GM15510 (cell line): ENCODE data around the gene UNC45A.

Experiments used
- POLR2A ChIP-seq: IDR thresholded peaks from 3 replicates; pipeline ENCODE4 v1.6.1; 2011; ENCODE audit warnings: borderline replicate concordance; ENCODE audit not compliant: insufficient read length; ENCODE audit errors: extremely low read depth

Gene UNC45A

GRCh38 chr15:90934949-90935751 is at the start of gene UNC45A:
UNC45A (plus strand) TSS chr15:90935285; CDS start chr15:90935325, 40 bp downstream.
- peak; percentile 67 for TF ChIP-seq POLR2A

DNA sequence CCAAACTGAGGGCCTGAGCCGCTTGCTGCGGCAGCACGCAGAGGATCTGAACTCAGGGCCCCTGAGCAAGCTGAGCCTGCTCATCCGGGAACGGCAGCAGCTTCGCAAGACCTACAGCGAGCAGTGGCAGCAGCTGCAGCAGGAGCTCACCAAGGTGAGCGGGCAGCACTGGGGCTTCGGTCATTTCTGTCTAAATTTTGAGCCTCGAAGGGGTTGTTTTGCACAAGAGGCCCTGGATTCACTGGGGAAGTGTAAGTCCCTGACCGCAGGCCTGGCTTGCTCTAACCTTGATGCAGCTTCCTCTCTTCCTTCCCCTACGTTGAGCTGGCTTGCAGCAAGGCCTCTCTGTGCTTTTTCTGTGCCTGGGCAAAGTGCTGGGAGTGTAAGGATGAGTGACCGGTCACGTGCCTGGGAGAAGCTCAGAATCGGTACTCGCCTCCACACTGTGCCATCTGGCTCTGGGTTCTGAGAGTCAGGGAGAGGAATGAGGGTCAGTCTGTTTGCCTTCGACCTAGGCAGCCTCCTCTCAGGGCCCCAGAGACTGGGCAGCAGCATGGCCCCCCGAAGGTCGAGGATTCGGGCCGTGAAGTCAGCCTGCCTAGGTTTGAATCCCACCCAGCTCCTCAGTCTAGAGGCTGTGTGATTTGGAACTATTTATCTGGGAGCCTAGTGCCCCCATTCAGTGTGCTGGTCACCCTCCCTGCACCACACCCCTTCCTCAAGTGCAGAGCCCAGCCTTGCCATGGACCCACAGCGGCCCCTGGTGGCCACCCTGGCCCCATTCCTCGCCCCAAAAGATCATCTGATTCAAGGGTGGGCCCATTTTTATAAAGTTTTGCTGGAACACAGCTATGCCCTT is 49.4 kb upstream of the UNC45A start:
- no peak for TF ChIP-seq POLR2A

- no peak for TF ChIP-seq POLR2A
Measured at GRCh38 chr15:90886291-90886614, 48.8 kb upstream of the UNC45A start.

- no peak for TF ChIP-seq POLR2A
Measured at GRCh38 chr15:90887037-90887481, 48.0 kb upstream of the UNC45A start.

GRCh38 chr15:90889313-90889730 is 45.8 kb upstream of the UNC45A start:
- TF ChIP-seq POLR2A, result no peak

DNA sequence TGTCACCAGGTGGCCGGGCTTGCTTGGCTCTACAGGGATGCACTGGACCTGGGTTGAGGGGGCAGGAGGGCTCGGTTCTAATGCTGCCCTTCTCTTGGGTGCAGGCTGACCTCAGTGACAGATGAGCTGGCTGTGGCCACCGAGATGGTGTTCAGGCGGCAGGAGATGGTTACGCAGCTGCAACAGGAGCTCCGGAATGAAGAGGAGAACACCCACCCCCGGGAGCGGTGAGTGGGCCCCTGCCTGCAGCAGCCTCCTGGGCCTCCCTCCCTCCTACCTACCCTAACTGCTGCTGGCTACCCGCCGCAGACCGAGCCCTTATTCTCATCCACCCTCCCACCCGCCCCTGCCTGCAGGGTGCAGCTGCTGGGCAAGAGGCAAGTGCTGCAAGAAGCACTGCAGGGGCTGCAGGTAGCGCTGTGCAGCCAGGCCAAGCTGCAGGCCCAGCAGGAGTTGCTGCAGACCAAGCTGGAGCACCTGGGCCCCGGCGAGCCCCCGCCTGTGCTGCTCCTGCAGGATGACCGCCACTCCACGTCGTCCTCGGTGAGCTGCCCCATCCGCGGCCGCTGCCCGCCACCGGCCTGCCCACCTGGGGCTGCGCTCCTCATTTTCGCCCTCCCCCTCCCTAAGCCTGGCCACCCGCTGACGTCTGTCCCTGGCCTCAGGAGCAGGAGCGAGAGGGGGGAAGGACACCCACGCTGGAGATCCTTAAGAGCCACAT is 45.2 kb upstream of the UNC45A start:
- no peak for TF ChIP-seq POLR2A

- no peak for TF ChIP-seq POLR2A
Measured at GRCh38 chr15:90890839-90891238, 44.2 kb upstream of the UNC45A start.

DNA sequence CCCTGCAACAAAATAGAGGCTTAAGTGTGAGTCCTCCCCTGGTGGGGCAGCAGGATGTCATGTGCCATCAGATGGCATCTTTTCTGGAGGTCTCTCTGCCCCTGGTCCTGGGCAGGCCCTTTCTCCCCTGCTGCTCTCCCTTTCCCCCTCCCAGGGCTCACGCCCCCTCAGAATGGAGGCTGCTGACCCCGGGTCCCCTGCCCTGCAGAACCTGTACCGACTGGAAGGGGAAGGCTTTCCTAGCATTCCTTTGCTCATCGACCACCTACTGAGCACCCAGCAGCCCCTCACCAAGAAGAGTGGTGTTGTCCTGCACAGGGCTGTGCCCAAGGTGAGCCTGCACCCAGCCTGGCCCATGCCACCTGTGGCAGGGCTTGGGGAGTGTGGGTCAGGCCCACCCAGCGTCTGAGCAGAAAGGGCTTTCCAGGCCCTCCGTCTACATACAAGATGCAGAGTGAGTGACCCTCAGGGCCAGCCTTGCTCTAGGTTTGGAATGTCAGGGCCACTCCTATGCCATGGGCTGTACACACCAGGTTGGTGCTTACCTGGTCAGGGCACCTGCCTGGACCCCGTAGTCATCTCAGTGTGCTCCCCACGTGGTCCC is 43.6 kb upstream of the UNC45A start:
- TF ChIP-seq POLR2A, result no peak

- no peak for TF ChIP-seq POLR2A
Measured at GRCh38 chr15:90892023-90892422, 43.1 kb upstream of the UNC45A start.

- no peak for TF ChIP-seq POLR2A
Measured at GRCh38 chr15:90892498-90893174, 42.4 kb upstream of the UNC45A start.

DNA sequence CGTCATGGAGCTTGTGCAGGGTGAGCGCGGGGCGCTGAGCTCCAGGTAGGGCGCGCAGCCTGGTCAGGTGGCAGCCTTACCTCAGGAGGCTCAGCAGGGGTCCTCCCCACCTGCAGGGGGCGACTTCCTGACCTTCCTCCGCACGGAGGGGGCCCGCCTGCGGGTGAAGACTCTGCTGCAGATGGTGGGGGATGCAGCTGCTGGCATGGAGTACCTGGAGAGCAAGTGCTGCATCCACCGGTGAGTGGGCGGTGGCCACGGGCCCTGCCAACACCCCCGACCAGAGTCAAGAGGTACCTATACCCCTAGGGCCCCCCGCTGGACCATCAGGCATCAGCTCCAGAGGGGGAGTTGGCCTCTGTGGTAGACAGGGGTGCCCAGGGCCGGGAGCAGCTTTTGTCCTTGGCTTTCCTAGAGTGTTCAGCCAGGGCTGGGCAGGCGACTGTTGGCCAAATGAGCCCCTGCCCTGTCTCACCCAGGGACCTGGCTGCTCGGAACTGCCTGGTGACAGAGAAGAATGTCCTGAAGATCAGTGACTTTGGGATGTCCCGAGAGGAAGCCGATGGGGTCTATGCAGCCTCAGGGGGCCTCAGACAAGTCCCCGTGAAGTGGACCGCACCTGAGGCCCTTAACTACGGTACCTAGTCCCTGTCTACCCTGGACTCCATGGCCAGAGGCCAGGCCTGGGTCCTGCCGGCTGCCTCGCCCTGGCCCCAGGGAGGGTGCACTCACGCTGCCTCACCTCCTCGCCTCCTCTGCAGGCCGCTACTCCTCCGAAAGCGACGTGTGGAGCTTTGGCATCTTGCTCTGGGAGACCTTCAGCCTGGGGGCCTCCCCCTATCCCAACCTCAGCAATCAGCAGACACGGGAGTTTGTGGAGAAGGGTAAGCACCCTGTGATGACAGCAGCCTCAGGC is 41.7 kb upstream of the UNC45A start:
- no peak for TF ChIP-seq POLR2A

DNA sequence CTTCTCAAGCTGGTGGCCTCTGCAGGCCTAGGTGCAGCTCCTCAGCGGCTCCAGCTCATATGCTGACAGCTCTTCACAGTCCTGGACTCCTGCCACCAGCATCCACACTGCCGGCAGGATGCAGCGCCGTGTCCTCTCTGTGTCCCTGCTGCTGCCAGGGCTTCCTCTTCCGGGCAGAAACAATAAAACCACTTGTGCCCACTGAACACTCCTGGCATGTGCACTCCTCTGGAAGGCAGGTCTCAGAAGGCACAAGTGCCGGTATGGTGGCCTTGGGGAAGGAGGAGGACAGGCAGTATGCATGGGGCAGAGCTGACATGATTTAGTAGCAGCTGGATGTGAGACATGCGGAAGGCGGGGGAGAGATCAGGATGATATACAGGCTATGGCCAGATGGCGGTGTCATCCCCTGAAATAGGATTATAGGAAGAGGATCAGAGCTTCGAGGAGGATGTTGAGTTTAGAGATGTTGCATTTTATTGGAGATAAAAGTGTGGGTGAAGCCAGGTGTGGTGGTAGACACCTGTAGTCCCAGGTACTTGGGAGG is 39.4 kb upstream of the UNC45A start:
- no peak for TF ChIP-seq POLR2A
